Bronchus fibroblast of lung (primary cell): Measurements from ENCODE around the gene CENPN. TPM values are rescaled to one million over a fixed set of nuclear protein-coding genes. Genes with fewer than 3 reads are reported as not detected.

Experiments used
- total RNA-seq: library from RNA; depleted of rRNA; stranded (reverse); fragments of >200 nt; gene quantifications from 2 replicates; pipeline ENCODE4 v1.2.3, GENCODE V29; 2015

Gene CENPN, protein sequence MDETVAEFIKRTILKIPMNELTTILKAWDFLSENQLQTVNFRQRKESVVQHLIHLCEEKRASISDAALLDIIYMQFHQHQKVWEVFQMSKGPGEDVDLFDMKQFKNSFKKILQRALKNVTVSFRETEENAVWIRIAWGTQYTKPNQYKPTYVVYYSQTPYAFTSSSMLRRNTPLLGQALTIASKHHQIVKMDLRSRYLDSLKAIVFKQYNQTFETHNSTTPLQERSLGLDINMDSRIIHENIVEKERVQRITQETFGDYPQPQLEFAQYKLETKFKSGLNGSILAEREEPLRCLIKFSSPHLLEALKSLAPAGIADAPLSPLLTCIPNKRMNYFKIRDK
- total RNA-seq, result 44.9 and 45.8 TPM in 2 replicates

DNA sequence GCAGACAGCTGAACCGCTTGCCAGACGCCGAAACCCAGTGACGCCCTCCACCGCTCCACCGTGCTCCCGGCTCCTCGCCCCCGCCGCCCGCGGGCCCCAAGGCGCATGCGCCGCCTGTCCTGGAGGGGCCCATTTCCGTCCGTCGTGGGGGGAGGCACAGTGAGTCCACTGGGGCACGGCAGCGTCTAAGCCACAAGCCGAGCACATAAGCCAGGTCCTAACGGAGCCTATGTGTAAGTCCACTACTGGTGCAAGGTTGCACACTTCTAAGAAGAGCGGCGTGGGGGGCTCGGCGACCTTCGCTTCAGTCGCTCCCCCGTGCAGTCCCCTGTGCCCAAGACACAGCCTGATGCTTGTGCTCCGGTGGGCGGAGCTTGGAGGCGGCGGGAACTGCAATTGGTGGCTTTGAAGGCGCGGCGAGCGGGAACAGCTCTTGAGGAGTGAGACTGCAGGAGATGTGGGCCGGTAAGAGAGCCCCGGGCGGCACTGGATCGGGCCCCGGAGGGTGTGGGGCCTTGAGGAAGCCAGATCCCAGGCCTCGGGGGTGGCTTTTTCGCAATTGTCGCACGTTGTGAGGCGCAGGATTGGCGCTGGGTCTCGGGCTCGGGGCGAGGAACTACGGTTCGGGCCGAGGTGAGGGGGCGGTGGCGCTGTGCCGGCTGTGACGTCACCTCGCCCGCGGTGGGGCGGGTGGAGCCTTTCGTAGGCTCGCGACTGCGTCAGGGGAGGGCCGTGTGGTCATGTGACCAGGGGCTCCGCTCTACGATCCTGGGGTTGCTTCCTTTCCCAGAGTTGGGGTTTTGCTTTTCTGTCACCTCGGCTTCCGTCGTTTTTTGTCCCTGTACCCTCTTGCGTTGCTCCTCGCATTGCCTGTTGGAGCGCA is at the start of gene CENPN, which contains the start of gene CMC2:
TSS of gene CENPN (plus strand) at position 402 of the 883 bp plus-strand sequence. CDS start 4,726 bp downstream, outside the sequence.
TSS of gene CMC2 (minus strand) at position 73 of the 883 bp plus-strand sequence. CDS start 9,491 bp downstream, outside the sequence.

DNA sequence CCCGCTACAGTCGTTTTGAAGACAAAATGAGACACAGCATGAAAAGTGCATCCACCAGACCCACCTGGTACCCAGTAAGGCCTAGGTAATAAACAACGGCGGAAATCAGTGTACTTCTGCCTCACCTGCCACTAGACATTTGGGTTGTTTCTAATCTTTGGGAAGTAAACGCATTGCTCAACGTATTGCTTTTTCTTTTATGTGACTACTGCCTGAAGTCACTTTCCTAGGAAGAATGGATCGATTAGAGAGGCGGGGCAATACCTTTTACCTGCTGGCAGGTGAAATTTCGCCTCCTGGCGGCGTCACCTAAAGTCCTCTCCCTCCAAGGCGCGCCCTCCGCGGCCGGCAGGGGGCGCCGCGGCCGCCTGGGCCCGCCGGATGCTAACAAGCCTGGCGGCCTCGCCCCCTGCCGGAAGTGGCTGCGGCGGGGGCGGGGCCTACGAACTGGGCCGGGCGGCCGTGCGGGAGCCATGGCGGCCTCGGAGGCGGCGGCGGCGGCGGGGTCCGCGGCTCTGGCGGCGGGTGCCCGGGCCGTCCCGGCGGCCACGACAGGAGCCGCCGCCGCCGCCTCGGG is 28.5 kb downstream of the CENPN start, which contains the start of gene ATMIN:
TSS of gene ATMIN (plus strand) at position 445 of the 577 bp plus-strand sequence. CDS start at position 474, 29 bp downstream.

DNA sequence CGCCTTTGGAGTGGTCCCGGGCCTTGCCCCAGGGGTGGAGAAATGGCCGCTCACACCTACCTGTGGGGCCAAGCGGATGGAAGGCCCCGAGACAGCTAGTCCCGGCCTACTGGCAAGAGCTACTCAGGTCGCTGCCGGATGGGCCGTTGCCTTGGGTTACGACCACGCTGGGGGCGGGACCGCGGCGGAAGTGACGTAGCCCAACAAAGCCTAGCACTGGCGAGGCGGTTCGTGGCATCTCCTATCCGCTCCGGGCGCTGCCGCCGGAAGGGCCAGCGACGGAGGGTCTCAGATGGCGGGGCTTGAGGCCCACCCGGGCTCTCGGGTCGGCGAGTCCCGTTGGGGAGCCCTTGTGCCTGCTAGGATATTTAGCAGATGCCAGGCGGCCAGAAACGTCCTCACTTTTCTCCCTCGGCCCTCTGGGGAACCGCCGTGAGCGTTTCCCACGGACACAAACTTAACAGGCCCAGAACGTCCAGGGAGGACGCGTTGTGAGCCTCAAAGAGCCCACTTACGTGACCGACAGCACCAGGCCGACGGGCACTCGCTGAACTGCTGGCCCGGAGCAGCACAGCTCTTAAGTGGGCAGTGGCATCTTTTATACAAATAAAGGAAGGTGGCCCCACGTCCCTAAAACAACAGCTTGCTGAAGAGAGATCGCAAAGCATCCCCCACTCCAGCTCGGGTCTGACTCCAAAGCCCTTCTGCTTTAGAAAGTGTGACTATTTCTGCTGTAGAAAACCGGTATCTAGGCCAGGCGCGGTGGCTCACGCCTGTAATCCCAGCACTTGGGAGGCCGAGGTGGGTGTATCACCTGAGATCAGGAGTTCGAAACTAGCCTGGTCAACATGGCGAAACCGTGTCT is 70.3 kb downstream of the CENPN start, which contains the start of gene C16orf46:
TSS of gene C16orf46 (minus strand) at position 163 of the 865 bp plus-strand sequence. CDS start 13,283 bp downstream, outside the sequence.

Other genes with a start within 250 kb of the CENPN start
- 1.3 and 2.0 TPM in 2 replicates for gene CDYL2, start 202.6 kb upstream of the CENPN start, total RNA-seq
- 54.3 and 56.2 TPM in 2 replicates for gene CMC2, start 329 bp upstream of the CENPN start, total RNA-seq
- gene ATMIN, start 28.6 kb downstream of the CENPN start, total RNA-seq, result 18.7 and 21.4 TPM in 2 replicates
- 1.6 TPM in 1 of 2 replicates, not detected in the other for gene C16orf46, start 70.0 kb downstream of the CENPN start, total RNA-seq
- 32.1 and 34.2 TPM in 2 replicates for gene GCSH, start 89.2 kb downstream of the CENPN start, total RNA-seq
- not detected in 2 replicates for gene BCO1, start 231.5 kb downstream of the CENPN start, total RNA-seq